AG04449 (cell line): ENCODE data around the gene ALX4.

Experiments used
- CTCF ChIA-PET: fragments of 350-600 bp; formaldehyde crosslinking; extraction: SDS; loops from one replicate; lab custom pipeline; 2021; ENCODE audit warnings: antibody characterized with exemption; lab: Yijun Ruan, JAX
- POLR2A ChIA-PET: fragments of 400-600, 350-600 bp; formaldehyde crosslinking; extraction: SDS; loops from one replicate; lab custom pipeline; 2020; ENCODE audit warnings: antibody characterized with exemption, inconsistent platforms; lab: Yijun Ruan, JAX
- DNase-seq: peaks from one replicate; pipeline ENCODE4 v3.0.0-alpha.2; 2010; ENCODE audit warnings: low read depth, low spot score
- H3K4me3 ChIP-seq: 2 replicates; pipeline ENCODE4 v1.5.1; 2011; ENCODE audit warnings: low read depth, mild to moderate bottlenecking, control low read depth, low read length
- TF ChIP-seq, protein P1 (sequence below): IDR thresholded peaks from one replicate; pipeline ENCODE4 v1.5.1; 2011; ENCODE audit warnings: mild to moderate bottlenecking, moderate library complexity, low read length, control low read depth, inconsistent platforms; ENCODE audit not compliant: insufficient read depth; ENCODE audit errors: missing control alignments

The ALX4 gene

DNA sequence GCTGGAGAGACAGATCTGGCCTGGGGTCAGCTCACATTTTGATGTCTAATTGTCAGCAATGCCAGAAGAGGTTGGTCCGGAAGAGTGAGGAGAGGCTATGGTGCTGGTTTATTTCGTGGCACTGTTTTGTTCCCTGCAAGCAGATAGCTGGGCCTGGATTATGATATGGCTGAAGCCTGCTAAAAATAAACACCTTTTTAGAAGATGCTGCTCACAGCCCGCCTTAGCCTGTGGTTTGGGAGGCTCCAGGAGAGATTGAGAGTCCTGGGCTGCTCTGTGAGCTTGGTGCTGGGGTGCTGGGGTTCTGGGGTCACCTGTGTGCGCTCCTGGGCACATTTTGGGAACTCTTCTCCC, 29.6 kb upstream of the ALX4 start:
- TF ChIP-seq, protein P1, sequence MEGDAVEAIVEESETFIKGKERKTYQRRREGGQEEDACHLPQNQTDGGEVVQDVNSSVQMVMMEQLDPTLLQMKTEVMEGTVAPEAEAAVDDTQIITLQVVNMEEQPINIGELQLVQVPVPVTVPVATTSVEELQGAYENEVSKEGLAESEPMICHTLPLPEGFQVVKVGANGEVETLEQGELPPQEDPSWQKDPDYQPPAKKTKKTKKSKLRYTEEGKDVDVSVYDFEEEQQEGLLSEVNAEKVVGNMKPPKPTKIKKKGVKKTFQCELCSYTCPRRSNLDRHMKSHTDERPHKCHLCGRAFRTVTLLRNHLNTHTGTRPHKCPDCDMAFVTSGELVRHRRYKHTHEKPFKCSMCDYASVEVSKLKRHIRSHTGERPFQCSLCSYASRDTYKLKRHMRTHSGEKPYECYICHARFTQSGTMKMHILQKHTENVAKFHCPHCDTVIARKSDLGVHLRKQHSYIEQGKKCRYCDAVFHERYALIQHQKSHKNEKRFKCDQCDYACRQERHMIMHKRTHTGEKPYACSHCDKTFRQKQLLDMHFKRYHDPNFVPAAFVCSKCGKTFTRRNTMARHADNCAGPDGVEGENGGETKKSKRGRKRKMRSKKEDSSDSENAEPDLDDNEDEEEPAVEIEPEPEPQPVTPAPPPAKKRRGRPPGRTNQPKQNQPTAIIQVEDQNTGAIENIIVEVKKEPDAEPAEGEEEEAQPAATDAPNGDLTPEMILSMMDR: no peak
- CTCF ChIA-PET: no interaction called here
- POLR2A ChIA-PET: no interaction called here

DNA sequence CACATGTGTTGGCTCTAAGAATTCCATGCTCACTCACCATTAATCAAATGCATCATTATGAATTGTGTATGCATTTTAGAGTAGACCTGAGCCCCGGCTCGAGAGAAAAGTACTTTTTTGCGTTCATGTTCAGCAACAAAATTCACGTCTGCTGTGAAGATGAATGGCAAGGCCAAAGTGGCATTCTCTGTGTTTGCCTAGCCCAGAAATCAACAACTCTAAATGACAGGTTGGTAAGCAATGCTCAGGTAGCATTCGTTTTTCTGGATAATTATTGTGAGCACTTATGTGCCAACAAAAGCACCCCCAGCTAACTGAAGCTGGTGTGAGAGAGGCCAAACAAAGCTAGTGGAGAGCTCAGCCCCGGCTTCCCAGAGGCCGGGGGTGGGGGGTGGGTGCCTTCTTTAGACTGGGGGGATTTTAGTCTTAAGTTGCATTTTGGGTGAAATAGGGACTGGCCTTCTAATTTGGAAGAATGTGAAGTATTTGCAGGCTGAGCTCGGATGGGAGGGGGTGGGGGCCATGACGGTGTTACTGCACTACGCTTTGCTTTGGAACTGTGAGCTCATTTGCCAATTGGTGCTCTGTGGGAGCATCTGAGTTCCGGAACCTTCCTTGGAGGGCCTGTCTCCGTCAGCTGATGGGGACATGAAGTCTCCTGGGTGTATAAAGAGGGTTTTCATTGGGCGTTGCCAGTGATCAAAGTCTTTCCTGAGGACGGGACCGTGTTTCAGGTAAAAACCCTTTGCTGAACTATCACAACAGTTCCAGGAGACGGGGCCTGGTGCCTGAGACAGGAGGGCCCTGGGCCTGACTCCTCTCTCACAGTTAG, 29.0 kb upstream of the ALX4 start:
- TF ChIP-seq, protein P1: no peak
- DNase-seq: no peak
- POLR2A ChIA-PET: no interaction called here
- CTCF ChIA-PET: no interaction called here
- H3K4me3 ChIP-seq: no peak overlapping the region

More for the DNA sequence above, 29.6 kb upstream of the ALX4 start:
- H3K4me3 ChIP-seq: no peak overlapping the region
- no peak for DNase-seq

DNA sequence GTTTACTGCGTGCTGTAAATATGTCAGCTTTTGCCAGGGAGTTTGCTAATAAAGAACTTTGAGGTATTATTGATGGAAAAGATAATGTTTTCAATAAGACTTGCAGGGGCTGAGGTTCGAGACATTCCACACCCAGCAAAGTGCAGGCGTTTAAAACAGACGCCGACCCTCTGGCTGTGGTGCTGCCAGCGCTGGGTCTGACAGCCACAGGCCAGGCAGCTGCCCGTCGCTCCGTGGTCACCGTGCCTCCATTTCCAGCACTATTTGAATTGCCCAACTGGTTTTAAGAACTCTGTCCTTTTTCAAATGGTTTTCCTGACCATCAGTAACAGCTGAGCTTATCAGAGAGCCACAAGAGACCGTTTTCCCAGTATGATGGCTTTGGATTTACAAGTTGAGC, 28.1 kb upstream of the ALX4 start:
- H3K4me3 ChIP-seq: no peak overlapping the region
- TF ChIP-seq, protein P1: no peak
- CTCF ChIA-PET: no interaction called here
- POLR2A ChIA-PET: no interaction called here
- no peak for DNase-seq

DNA sequence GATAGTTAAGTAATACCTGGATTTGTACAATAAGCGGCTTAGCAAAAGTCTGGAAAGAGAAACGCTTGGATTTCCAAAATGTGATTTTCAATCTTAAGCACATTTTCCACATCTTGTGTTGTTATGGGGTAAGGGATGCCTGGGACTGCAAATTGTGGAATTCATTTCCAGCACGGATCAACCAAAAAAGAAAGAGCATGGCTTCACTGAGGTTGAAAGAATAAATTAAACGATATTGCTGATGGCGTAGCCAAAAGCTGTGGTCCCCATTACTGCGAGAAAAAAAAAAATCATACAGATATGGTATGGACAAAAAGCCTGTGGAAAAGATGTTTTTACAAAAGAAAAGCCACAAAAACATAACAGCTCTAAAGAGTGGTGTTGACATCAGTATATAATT, 26.0 kb upstream of the ALX4 start:
- POLR2A ChIA-PET: no interaction called here
- TF ChIP-seq, protein P1: no peak
- CTCF ChIA-PET: no interaction called here
- no peak overlapping the region for H3K4me3 ChIP-seq
- DNase-seq: no peak

DNA sequence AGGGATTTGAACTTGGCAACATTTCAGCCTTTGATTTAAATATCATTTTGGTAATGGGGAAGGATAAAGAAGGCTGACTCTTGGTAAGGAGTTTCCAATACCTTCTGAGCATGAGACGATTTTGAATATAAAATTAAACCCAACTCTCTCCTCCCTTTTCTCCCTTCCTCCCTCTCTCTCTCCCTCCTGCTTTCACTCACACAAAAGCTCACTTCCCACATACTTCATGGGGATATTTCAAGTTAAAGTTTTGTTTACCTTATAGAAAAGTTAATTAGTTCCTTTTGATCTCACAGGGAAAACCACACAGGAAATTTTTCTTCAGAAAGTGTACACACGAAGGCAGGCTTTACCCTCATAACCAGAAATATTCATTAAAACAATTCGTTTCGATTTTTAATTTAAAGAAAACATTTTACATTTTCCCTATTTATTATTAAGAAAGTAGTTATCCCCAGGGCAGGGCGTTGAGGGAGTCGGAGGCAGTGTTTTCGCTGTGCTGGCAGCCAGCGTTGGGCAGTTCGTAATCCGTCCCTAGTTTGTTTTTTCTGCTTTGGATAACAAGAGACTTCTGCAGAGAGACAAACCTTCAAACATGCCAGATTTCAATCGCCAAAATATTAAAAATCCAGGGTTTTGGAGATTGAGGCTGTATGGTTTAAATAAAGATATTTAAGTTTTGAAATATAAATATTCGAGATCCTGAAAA, 25.3 kb upstream of the ALX4 start:
- H3K4me3 ChIP-seq: no peak overlapping the region
- POLR2A ChIA-PET: no interaction called here
- DNase-seq: no peak
- TF ChIP-seq, protein P1: no peak
- CTCF ChIA-PET: no interaction called here

DNA sequence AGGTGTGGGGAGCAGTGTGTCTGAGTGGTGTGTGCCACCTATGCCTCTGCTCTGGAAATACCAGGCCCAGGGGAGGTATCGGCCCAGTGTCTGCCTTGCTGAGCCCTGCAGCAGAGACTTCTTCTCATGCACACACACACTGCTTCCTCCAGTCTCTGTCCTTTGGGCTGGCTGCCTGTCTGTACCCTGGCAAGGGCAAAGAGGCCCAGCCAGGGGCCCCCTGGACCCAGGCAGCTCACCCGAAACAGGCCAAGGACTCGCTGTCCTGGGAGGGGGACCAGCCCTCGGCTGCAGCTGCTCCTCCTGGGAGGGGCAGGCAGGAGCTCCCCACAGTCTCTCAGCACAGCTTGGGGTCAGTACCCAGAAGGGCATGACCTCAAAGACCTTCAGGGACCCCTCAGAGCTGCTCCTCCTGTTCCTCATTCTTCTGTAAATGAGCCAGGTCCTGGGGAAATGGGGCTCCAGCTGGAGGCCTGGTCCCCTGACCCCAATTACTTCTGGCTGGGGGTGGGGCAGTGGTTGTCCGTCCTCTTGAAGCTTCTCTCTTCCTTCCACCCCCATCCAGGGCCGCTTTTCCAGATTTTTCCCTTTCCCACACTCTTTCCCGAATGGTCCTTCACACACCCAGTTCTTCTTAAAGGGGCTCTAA, 24.5 kb upstream of the ALX4 start:
- ChIA-PET POLR2A (no interaction called here), CTCF (no interaction called here)
- H3K4me3 ChIP-seq: no peak overlapping the region
- DNase-seq: no peak
- TF ChIP-seq, protein P1: no peak
